Measurements from ENCODE around the gene POU4F3. TPM values are rescaled to one million over a fixed set of nuclear protein-coding genes. Genes with fewer than 3 reads are reported as not detected.

POU4F3 gene
- total RNA-seq, 1 donor from 2014 or later: not detected

DNA sequence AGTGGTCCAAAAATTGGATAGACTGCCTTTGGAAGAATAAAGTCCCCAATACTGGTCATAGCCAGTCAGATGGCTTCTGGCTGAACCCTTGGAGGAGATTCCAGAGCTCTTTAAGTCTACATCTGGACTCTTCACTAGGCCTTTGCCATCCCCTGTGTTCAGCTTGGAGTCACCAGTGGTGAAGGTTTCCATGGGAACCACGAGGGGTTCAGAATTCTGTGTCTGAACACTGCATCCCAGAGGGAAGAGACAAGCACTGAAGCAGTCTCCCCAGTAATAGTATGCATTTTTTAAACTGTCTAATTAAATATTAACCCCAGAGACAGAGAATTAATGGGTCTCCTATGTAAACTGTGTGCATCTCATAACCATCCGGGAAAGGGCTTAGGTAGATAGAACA is 38.2 kb downstream of the POU4F3 start:
- DNase-seq (ENCODE audit: low spot score): no peak
- intact Hi-C loops (cut with DNase I): no loop called here
- ATAC-seq: no peak

DNA sequence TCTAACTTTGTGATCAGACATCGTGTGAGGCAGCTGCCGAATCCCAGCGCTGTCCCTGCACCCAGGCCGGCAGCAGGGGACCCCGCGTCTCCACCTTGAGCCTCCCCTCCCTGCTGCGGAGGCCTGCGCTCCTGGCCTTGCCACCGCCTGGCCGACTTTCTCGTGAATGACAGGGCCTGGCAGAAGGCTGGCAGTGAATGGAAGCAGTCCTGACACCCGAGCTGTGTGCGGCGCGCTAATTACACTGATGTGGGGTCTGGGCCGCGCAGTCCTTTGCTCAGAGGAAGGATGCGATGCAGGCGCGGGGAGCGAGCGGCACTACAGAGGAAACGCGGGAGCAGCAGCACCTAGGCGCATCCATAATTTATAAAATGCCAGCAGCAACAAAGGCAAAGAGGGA is 40.3 kb downstream of the POU4F3 start:
- intact Hi-C loops (cut with DNase I): no loop called here
- ATAC-seq: no peak
- DNase-seq (ENCODE audit: low spot score): no peak

DNA sequence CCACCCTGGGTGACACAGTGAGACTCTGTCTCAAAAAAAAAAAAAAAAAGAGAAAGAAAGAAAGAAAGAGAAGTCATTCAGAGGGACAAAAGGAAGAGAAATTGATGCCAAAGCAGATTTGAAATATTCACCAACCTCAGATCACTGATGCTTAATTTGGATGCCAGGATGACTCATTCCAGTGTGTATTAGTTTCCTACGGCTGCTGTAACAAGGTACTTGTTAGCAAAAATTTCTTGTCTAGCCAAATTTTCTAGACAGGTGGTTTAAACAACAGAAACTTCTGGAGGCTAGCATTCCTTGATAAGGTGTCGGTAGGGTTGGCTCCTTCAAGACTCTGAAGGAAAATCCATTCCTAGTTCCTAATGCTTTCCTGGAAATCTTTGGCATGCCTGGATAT is 42.1 kb downstream of the POU4F3 start:
- no peak for ATAC-seq
- DNase-seq (ENCODE audit: low spot score): no peak
- intact Hi-C loops (cut with DNase I): no loop called here

DNA sequence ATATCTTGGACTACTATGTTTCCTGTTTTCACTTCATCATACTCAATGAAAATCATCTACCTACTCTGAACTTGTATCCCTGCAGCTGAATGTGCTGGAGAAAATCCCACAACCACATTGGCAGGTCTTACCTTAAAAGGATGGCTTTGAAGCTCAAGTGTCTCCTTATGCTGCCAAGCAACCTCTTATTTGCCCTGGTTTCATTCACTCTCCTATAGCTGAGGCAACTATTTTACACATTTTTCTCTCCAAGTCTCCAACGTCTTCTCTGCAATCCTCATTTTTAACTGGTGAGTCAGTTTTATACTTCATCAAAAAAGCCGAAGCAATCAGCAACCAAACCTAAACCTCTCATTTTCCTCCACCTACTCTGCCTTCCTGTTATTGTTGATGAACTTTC is 49.7 kb downstream of the POU4F3 start:
- intact Hi-C loops (cut with DNase I): no loop called here
- no peak for ATAC-seq
- DNase-seq (ENCODE audit: low spot score): no peak

DNA sequence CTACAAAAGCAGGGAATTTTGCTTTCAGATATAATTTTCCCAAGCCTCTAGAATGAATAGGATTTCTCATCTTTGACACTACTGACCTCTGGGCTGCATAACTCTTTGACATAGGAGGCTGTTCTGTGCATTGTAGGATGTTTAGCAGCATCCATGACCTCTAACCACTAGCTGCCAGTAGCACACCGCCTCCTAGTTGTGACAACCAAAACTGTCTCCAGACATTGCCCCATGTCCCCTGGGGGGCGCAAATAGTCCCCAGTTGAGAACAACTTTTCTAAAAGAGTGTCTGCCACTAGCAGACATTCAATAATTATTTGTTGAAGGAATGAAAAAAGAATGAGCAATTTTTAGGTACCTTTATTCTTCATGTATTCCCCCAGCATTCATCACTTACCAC is 51.8 kb downstream of the POU4F3 start:
- intact Hi-C loops (cut with DNase I): no loop called here
- ATAC-seq (no peak), DNase-seq (ENCODE audit: low spot score) (no peak)

Other genes starting within 250 kb of the POU4F3 start
- not detected for gene PLAC8L1, start 233.3 kb upstream of the POU4F3 start, total RNA-seq
- 98.4 TPM for gene LARS1, start 156.2 kb upstream of the POU4F3 start, total RNA-seq
- gene RBM27, start 135.2 kb upstream of the POU4F3 start, total RNA-seq: 22.1 TPM
- gene TCERG1, start 108.5 kb downstream of the POU4F3 start, total RNA-seq: 67.0 TPM
- gene GPR151, start 177.4 kb downstream of the POU4F3 start, total RNA-seq: not detected